ENCODE results near the gene PDGFB.

Gene PDGFB

DNA sequence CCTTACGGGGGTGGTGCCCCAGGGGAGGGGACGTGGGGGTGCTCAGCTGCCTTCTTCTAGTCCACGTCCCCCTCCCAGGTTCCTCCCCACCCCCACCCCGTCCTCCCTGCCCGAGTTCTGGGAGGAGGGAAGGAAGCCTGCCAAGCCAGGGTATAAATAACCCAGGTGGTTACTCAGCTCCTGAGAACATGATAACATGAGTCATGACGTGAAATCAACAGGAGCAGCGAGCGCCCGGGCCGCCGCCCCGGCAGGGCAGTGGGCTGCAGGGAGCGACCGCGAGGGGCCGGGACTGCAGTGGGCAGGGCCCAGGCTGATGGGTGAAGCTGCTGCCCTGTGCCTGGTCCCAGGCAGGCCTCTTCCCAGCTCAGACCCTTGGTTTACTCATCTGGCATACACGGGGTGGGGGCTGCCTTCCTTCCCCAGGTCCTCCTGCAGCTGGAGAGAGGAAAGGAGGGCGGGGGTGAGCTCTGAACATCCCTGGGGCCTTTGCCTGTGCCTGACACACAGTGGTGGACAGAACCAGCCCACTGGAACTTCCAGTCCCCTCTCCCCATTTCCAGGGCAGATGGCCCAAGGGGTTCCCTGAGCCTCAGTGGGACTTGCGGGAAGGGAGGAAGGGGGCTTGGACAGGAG lies 8.8 kb upstream of the PDGFB start:
- DNase-seq: no peak

DNA sequence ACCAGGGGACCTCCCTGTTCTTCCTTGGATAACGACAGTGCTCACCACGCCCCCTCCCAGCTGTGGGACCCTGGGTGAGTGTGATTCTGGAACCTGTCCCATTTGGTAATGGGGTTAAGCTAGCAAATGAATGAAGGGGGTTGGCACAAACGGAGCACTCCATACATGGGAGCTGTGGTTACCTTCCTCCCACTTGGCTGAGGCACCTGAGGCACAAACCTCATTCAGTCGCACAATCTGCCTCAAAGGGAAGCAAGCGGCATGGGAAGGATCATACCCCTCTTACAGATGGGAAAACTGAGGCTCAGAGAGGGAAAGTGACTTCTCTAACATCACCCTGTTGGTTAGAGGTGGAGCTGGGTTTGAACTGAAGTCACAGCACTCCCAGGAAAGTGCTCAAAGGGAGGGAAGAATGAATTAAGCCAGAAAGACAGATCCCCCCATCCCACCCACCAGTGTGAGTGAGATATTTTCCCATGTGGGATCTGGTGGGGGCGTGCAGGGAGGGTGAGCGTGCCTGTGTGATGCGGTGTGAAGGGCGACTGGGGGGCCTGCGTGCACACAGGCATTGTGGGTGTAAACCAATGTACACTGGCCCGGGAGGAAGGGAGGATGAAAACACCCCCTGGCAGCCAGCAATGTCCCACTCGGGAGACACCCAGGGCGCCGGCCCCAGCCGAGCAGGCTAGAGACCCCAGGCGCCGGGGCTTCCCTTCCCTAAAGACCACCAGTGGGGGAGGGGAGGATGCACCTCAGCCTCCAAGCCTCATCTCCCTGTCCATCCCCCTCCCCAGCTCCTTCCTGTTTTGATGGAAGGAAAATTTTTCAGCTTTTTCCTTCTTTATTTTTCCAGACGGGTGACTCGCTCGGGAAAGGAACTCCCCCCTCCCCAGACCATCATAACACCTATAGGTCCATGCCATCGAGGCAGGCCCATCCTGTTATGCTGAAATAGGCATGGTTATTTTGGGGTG lies 8.0 kb upstream of the PDGFB start:
- DNase-seq: no peak

DNA sequence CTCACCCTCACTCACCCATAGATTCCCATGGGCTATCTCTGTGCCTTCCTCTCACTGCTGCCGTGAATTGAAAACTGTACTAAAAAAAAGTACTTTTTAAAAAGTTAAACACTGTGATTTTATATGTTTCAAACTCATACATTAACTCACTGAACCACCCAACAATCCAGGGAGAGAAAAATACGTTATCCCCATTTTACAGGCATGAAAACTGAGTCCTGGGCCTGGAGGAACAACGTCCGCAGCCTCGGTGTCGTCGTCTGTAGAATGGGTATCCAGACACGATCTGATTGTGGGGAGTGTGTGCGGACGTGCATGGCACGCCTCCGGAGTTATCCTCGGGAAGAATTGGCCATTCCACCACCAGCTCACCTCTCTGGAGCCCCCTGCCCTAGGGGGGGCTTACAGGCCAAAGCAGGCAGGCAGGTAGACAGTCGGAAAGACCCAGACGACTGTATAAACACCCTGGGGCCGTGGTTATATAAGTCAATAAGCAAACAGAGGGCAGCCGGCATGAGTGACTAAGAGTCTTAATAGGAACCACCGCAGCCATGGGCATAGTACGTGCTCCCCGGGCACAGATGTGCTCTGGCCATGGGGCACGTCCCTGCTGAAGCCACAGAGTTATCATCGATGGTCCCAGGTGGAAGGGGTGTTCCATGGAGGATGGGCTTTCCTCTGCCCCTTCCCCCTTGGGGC lies 7.1 kb upstream of the PDGFB start:
- DNase-seq: no peak

DNA sequence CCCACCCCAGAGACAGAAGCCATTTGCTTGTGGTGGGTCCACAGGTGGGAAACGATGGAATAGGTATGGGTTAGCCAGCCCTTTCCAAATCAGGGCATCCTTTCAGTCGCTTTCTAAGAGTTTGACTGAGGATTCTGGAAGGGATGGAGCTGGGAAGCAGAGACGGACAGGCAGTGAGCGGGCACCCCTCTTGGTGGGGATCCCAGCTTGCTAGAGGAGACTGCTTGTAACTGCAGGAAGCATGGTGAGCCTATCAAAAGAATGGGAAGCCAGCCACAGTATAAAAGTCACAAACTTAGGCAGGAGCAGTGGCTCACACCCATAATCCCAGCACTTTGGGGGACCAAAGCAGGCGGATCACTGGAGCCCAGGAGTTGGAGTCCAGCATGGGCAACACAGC lies 6.1 kb upstream of the PDGFB start:
- DNase-seq: no peak

DNA sequence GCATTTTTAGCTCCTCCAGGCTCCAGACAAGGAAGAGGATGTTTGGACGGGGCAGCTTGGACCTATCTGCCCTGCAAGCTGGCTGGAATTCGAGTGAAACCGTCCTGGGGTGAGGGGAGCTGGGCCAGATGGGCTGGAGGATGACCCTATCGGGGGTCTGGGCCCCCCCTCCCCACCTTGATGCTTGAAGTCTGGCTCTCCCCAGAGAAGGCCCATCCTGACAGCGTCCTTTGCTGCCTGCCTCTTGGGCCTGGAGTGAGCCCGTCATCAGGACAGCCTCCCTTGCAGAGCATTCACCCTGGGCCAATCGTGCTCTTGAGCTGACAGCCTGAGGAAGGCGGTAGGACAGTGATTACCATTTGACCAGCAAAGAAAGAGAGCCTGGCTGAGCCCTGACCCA lies 5.3 kb upstream of the PDGFB start:
- DNase-seq: no peak

DNA sequence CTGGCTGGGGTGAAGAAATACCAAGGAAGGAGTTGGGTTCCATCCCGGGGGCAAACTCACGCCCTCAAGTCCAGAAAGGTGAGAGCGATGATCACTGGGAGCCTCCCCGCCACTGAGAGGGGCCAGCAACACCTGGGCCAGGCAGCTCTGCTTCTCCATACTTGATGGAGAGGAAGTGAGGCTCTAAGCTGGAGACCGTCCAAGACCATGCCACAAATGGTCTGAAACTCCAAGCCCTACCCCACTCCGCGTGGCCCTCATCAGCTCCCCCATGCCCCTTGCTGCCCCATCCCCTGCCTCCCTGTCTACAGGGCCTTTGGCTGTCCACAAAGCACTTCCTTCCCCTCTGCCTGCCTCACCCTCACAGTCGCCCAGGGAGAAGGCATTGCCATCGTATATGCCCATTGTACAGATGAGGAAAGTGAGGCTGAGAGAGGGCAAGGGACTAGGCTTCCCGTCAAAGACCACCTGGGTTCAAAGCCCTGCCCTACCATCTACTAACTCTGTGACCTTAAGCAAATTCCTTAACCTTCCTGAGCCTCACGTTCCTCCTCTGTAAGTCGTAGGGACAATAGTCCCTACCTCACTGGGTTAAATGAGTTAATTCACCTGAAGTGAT lies 4.4 kb upstream of the PDGFB start:
- DNase-seq: no peak

DNA sequence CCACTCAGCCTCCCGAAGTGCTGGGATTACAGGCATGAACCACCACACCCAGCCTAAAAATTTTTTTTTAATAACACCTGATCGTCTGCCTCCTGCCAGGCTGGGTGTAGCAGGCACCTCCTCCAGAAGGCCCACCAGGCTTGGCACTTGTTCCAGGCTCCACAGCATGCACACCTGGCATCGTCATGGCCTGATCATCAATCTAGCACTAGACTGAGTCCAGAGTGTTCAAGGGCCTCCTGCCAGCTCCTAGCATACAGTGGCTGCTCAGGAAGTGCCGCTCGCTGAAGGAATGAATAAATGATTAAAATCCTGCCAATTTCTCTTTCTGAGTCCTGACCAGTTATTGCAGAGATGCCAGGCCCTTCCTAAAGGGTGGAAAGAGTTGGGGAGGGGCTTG lies 3.5 kb upstream of the PDGFB start:
- DNase-seq: no peak

DNA sequence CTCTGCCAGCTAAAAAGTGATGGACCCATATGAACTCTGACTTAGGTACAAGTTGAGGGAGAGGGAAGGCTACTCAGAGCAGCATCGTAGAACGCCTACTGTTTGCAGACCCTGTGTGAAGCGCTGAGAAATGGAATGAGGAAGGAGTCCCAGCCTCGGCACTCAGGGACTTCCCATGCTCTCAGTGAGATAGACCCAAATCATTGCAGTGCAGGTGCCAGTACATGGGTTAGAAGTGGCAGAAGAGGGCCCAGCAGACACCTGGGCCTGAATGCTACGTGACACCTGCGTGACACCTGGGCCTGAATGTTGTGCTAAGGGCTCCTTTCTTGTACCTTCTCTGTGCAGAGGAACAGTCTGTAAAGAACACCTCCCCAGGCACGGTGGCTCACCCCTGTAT lies 2.6 kb upstream of the PDGFB start:
- no peak for DNase-seq

DNA sequence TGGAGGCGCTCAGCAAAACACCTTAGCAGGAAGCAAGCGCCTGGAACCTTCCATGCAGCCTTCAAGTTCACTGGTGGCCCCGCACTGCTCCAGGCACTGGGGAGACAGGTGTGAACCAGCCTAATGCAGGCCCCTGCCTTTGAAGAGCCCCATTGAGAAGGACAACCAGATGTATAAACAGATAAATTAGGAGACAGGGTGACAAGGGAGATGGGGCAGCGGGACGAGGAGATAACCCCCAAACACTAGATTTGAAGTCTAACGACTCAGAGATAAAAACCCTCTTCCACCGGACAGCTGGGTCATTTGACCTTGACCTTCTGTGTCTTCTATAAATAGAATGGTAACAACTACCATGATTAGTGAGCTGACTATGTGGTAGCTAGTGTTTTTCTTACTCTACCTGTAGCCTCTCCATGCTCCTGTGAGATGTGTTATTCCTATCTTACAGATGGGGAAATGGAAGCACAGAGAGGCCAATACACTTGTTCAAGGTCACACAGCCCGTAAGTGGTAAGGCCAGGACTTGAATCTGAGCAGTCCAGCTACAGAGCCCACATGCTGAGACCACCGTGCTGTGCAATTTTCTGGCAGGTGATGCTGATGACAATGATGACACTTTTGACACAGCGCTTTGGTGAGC lies 2.0 kb upstream of the PDGFB start:
- no peak for DNase-seq

DNA sequence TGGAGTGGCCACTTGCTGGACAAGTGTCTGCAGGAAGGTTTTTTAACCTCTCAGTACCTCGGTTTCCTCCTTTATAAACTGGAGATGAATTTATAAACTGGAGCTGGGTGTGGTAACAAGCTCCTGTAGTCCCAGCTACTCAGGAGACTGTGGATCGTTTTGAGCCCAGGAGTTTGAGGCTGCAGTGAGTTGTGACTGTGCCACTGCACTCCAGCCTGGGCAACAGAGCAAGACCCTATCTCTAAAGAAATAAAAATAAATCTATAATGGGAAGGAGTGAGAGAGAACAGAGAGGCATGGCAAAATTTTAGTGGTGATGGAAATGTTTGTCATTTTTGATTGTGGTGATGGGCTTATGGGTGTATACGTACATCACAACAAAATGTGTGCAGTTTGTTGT lies 1.4 kb upstream of the PDGFB start:
- no peak for DNase-seq

DNA sequence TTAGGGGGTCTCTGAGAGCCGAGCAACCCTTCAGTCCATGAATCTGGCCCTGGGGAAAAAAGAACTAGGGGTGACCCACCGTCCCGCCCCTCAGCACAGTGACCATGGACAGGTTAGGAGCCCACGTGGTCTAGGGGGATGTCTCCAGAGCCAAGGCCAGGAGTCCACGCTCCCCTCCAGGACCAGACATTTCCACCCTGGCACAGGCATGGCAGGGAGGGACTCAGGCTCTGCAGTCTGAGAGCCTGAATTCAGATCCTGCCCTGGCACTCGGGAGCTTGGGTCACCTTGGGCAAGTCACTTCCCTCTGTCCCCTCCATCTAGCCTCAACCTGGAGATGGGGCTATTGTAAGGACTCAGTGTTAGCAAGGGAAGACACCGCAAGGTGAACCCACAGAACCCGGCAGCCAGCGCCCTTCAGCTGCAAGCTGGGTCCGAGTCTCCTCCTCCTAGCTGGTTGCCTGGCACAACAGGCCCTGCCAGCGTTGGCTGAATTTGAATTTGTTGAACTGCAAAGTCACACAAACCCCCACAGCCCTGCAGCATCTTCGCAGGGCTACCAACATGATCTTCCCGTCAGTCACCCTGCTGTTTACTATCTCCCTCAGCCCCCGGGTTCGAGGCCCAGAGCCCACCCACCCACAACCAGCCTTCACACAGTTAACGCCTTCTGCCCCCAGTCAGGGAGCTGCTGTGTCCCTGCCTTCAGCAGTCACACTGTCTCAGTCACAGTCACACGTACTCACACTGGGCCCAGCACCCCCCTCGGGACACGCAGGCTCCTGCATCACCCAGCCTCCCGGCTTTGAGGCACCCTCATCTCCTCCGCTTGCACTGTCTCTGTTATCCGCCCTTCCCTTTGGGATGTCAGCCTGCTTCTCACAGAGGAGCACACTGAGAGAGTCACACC lies 603 bp upstream of the PDGFB start:
- no peak for DNase-seq

DNA sequence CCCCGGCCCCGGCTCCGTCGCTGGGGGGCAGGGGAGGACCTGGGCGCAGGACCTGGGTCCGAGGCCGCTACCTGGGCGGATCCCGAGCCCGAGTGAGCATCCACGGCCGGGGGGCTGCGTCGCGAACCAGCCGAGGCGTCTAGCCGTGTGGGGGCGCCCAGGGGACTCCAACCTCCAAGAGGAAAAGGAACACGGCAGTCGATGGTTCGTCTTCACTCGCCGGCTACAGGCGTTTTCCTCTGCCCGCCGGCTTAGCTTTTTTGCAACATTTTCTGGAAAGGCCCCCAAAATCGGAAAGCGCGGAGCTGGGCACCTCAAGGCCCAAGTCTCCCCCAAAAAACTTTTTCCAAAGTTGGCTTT lies 666 bp downstream of the PDGFB start:
- DNase-seq: no peak

DNA sequence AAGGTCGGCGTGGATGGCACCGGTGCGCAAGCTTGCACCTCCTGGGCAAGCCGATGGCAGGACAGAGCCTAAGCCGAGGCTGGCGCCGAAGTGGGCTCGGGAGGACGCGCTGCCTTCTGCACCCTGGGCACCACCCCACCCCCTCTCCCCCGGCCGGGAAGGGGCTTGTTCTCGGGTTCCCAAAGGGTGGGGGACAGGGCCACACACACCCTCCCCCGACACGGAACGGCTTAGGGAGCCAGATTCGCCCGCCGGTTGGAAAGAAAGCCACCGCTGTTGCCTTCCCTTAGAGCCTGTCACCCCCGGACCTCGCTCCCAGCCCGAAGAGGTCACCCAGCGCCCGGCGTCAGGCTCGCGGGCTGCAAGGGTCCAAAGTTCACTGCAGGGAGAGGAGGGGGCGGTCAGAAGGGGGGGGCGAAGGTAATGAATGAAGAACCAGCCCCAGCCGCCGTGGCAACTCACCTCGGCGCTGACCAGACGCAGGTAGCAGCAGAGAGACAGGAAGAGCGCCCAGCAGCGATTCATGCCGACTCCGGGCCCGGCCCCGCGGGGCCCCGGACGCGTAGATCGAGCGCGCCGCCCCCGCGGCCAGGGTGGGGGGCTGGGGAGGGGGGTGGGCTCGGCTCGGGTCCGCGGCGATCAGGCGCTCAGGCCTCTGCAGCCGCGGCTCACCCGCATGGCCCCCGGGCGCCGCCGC lies 1.2 kb downstream of the PDGFB start:
- DNase-seq: no peak

DNA sequence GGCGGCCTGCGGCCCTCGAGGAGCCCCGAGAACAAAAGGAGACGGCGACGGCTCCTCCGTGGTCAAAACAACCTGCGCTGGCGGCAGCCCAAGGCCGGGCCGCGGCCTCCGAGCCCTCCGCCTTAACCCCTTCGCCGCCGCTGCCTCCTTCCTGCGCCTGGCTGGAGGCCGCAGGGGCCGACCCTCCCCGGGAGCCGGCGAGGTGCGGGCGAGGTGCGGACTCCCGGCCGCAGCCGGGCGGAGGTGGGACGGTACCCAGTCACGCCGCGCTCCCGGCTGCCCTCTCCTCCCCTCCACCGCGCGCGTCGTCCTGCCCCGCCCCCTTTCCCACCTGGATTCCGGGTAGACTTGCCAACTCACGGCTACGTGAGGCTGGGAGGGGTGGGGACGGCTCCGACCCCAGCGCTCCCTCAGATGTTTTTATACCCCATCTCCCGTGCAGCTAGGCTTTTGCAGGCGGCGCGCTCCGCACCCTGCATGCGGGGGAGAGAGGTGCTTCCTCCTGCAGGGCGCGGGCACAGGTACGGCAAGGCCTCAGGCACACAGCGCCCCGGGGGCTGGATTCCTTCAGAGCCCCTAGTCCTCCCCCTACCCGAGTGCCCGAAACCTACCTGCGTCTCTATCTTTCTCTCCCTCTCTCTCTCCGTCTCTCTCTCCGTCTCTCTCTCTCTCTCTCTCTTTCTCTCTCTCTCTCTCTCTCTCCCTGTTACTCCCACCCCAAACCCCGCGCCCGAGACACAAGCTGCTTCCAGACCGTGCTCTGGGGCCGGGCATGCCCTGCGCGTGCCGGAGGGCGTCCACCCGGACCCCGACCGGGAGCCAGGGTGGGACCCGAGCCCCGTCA lies 2.0 kb downstream of the PDGFB start:
- DNase-seq: no peak

DNA sequence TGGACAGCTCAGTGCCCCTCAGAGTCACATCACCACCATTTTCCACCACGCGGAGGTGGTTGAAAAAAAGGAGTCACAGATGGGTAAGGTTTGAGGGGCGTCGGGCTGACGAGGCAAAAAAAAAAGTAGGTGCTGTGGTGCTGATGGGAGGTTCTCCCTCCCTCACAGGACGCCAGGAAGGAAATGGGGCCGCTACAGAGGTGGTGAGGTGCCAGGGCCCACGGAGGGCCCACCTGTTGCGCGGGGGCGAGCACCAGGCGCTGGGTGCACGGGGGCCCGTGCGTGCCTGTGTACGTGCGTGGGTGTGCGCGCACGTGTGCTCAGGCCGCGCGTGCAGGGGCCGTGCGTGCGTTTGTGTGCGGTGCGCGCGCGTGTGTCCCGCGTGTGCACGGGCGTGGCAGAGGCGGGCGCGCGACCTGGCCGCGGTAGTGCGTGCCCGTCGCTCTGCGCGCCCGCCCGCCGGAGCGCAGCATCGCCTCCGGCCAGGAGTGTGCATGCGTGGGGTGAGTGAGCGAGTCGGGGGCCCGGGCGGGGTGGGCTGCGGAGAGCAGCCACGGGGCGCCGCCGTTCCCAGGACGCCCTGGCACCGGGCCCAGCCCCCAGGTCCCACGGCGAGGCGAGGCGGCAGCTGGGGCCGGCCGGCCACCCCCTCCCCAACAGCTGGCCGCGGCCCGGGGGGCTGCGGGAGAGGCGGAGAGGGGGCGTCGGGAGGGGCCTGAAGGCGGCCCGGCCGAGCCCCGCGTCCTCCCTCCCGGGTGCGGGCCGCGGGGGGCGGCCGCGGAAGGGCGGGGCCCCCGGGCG lies 2.8 kb downstream of the PDGFB start:
- DNase-seq: peak; percentile 60

DNA sequence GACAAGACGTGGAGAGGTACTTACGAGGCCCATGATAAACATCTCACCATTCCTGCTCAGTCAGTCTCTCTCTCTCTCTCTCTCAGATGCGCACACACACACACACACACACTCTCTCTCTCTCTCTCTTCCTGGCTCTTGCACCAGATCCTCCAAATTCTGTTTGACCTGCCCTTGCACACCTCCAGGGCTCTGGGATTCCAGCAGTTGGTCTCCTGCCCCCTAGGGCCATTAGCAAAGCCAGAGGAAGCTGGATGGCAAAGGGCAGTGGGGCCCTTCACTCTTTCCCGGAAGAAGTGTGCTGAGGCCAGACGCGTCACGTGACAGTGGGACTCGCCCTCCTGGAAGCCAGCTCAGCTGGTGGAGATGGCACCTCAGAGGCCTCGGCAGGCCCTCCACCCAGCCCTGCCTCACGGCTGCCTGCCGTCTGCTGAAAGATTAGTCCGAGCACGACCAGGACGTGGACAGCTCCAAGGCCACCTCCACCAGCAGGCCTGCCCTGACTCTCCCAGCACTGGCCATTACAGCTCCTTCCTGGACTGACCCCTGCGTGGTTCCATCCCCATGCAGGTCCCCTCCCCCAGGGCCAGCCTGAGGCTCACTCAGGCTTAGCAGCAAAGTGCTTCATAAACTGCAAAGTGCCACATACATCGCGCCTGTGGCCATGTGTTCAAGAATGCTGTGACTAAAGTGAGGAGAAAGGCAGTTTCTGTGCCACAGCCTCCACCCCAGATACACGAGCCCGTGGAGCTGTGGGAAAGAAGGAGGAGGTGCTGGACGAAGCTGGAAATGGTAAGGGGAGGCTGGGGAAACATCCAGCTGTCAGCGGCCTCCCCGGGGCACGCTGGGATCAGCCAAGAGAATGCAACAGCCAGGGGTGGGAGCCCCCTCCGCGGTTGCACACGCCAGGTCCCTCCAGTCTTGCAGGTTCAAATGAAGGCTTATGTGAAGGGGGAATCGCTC lies 3.7 kb downstream of the PDGFB start:
- peak; percentile 56 for DNase-seq

DNA sequence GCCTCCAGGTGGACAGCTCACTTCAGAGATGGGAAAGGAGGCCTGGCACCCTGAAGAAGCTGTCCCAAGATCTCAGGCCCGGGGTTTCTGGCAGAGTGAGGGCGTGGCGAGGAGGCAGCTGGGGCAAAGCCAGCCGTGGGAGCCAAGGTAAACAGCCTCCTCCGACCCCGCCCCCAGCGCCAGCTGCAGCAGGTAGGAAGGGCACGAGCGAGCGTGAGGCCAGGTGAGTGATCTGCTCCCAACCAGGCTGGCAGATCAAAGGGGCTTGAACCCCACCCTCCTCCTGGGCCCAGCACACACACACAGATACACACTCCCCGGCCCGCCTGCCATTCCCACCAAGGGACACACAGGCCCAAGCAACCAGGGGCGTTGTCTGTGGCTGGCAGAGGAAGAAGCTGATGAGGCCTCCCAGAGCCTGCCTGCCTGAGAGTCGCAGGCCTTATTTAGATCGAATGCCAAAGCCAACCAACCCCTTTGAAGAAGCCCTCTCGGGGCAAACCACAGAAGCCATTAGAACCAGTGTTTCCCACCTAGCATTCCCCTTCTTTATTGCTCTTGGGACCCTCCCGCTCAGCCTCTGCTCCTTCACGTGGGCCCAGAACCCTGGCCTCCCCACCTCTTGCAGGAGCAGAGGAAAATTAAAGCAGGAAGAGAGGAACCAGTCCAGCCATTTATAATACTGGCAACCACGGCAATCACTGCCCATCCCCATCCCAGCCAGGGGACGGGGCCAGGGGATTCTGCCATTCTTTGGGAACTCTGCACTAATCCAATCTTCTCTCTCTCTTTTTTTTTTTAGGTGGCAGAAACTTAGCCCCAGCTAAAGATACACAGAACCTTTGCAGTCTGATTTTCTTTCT lies 5.0 kb downstream of the PDGFB start:
- no peak for DNase-seq
